Lower leg skin (tissue), 4 donors: ENCODE data around the gene ZNF853. TPM values are rescaled to one million over a fixed set of nuclear protein-coding genes. Genes with fewer than 3 reads are reported as not detected.

ENCODE experiments used
- DNase-seq, 2 donors: peaks; one replicate each; pipeline ENCODE4 v3.0.0-alpha.2; 2019; ENCODE audit warnings: low spot score in 2 of 2
- H3K4me3 ChIP-seq: fragments of 200-600 bp; sonication (generic); 2 replicates; pipeline ENCODE4 v1.5.1; 2017; ENCODE audit warnings: mild to moderate bottlenecking, low read depth; ENCODE audit not compliant: poor library complexity, severe bottlenecking
- CTCF ChIP-seq, 3 donors: fragments of 450-650 bp; IDR thresholded peaks; one replicate each; pipeline ENCODE4 v1.5.1; 2016; ENCODE audit warnings: antibody characterized with exemption in 3 of 3, mild to moderate bottlenecking in 3 of 3, moderate library complexity in 2 of 3
- POLR2A ChIP-seq, 2 donors: fragments of 450-650 bp; IDR thresholded peaks; one replicate each; pipeline ENCODE4 v1.6.1; 2016 to 2017; ENCODE audit warnings: antibody characterized with exemption in 2 of 2, mild to moderate bottlenecking in 1 of 2, moderate library complexity in 1 of 2
- WGBS, 2 donors: methylation state at CpG; one replicate each; pipeline ENCODE4 v1.1.5; 2018; 5-methylcytosine and 5-hydroxymethylcytosine counted together
- intact Hi-C: fragments of 100-400 bp; cut with DNase I; formaldehyde crosslinking; loops from one replicate; pipeline ENCODE4 v1.15.0; 2023; ENCODE audit warnings: low total_unique reads
- total RNA-seq, 4 donors: library from RNA; depleted of rRNA; stranded (reverse); fragments of >200 nt; gene quantifications; one replicate each; pipeline ENCODE4 v1.1.0, GENCODE V29; 2016

ZNF853 gene
- total RNA-seq, 4 donors from 2014 or later: 4.6 to 7.7 (median 5.9) TPM

- DNase-seq: no peak
- WGBS, 2 donors: 90% methylated on average over 12 to 14 of the region's 14 CpGs
- intact Hi-C loops: no loop called here
- H3K4me3 ChIP-seq: no peak overlapping the region
- TF ChIP-seq POLR2A (IDR thresholded peaks at IDR 0.05): no peak
- no peak for TF ChIP-seq CTCF (IDR thresholded peaks at IDR 0.05)
These were observed 32.1 kb downstream of the ZNF853 start for GRCh38 chr7:6647541-6647940.

DNA sequence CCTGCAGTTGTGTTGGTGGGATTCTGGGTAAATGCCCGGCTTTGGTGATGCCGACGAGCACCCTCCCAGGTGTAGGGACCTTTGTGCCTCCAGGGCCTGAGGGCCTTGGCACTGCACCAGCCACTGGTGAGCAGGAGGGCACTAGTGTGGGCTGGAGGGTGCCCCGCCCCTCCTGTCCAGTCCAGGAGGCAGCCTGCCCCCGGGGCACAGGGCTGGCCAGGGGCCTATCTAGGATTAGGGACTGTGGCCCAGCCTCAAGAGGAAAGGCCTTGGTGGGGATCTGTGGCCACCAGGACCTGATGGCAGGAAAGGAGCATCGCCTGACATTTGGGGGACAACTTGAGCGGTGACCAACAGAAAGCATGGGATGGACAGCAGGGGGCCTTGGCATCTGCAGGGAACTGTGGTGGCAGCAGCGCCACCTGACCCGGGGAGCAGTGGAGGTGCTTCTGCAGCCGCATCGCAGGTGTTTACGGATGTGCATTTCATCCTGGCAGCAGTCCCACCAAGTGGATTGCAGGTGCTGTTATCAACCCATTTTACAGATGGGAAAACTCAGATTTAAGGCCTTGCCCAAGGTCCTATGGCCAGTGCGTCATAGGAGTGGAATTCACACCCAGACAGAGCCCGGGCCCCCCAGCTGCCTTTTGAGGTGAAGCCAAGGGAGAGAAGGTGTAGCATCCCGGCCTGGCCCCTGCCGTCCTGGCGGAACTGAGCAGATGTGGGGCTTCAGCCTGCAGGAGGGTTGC, 32.8 kb downstream of the ZNF853 start:
- no peak overlapping the region for H3K4me3 ChIP-seq
- DNase-seq: no peak
- TF ChIP-seq POLR2A (IDR thresholded peaks at IDR 0.05) (no peak), CTCF (IDR thresholded peaks at IDR 0.05) (no peak)
- 90 to 93% methylated on average over 15 to 16 of the region's 17 CpGs for WGBS, 2 donors
- intact Hi-C loops: no loop called here

GRCh38 chr7:6648815-6649104, 33.4 kb downstream of the ZNF853 start:
- no peak overlapping the region for H3K4me3 ChIP-seq
- intact Hi-C loops: no loop called here
- no peak for DNase-seq
- 97 to 99% methylated on average over 5 of the region's 5 CpGs for WGBS, 2 donors
- TF ChIP-seq POLR2A (IDR thresholded peaks at IDR 0.05): no peak
- no peak for TF ChIP-seq CTCF (IDR thresholded peaks at IDR 0.05)

GRCh38 chr7:6649241-6649961, 34.0 kb downstream of the ZNF853 start:
- 72 to 74% methylated on average over 13 of the region's 13 CpGs for WGBS, 2 donors
- no peak overlapping the region for H3K4me3 ChIP-seq
- DNase-seq: no peak
- TF ChIP-seq CTCF (IDR thresholded peaks at IDR 0.05) (no peak), POLR2A (IDR thresholded peaks at IDR 0.05) (no peak)
- intact Hi-C loops: no loop called here

- intact Hi-C loops: no loop called here
- TF ChIP-seq POLR2A (IDR thresholded peaks at IDR 0.05): no peak
- H3K4me3 ChIP-seq: no peak overlapping the region
- WGBS, 2 donors: 92 to 95% methylated on average over 10 of the region's 10 CpGs
- peak in 1 of 2 donors; percentile 46 for DNase-seq
These were observed 34.7 kb downstream of the ZNF853 start for GRCh38 chr7:6650086-6650485.

GRCh38 chr7:6650521-6651011, 35.2 kb downstream of the ZNF853 start:
- intact Hi-C loops: no loop called here
- peak in 1 of 2 donors; percentile 80 for DNase-seq
- WGBS, 2 donors: 94 to 96% methylated on average over 12 of the region's 12 CpGs
- TF ChIP-seq CTCF (IDR thresholded peaks at IDR 0.05) (no peak), POLR2A (IDR thresholded peaks at IDR 0.05) (no peak)
- H3K4me3 ChIP-seq: no peak overlapping the region
